Activated CD8-positive, alpha-beta memory T cell treated with anti-CD3 and anti-CD28 coated beads, Interleukin-2, amount 50 U/mL, for 4 hours (primary cell): Measurements from ENCODE around the gene GNE.
A peak's percentile ranks its signal among the peaks of the same experiment; 100 is the strongest.
"Not testable (repeated sequence)": the region's sequence is repeated elsewhere in the genome, so short reads cannot be mapped to it uniquely, and the experiment has no call there.

Experiments used
- DNase-seq: peaks from one replicate; pipeline ENCODE4 v3.0.0-alpha.2; 2020

GNE gene

GRCh38 chr9:36258208-36258995 is at the start of gene GNE:
GNE (minus strand) TSS chr9:36258448; CDS start chr9:36249355, 9,093 bp downstream.
- peak; percentile 99 for DNase-seq

- DNase-seq = no peak
Measured at GRCh38 chr9:36306471-36307306, 48.4 kb upstream of the GNE start.

GRCh38 chr9:36304366-36304765 is 46.1 kb upstream of the GNE start:
- not testable (repeated sequence) for DNase-seq

GRCh38 chr9:36301227-36301626 is 43.0 kb upstream of the GNE start:
- DNase-seq = no peak

GRCh38 chr9:36298566-36298965 is 40.3 kb upstream of the GNE start:
- no peak for DNase-seq

- DNase-seq = no peak
Measured at GRCh38 chr9:36297798-36298197, 39.5 kb upstream of the GNE start.

- not testable (repeated sequence) for DNase-seq
Measured at GRCh38 chr9:36294996-36295395, 36.7 kb upstream of the GNE start.

- no peak for DNase-seq
Measured at GRCh38 chr9:36293918-36294317, 35.7 kb upstream of the GNE start.

- no peak for DNase-seq
Measured at GRCh38 chr9:36293171-36293570, 34.9 kb upstream of the GNE start.

- no peak for DNase-seq
Measured at GRCh38 chr9:36292641-36293040, 34.4 kb upstream of the GNE start.

- no peak for DNase-seq
Measured at GRCh38 chr9:36290996-36291395, 32.7 kb upstream of the GNE start.

GRCh38 chr9:36289836-36290435 is 31.7 kb upstream of the GNE start:
- no peak for DNase-seq

- DNase-seq = no peak
Measured at GRCh38 chr9:36288070-36288469, 29.8 kb upstream of the GNE start.

GRCh38 chr9:36286388-36286787 is 28.1 kb upstream of the GNE start:
- no peak for DNase-seq

GRCh38 chr9:36284226-36284625 is 26.0 kb upstream of the GNE start:
- DNase-seq = no peak

GRCh38 chr9:36282275-36282674 is 24.0 kb upstream of the GNE start:
- DNase-seq = no peak

- no peak for DNase-seq
Measured at GRCh38 chr9:36280989-36281388, 22.7 kb upstream of the GNE start.

GRCh38 chr9:36278243-36278642 is 20.0 kb upstream of the GNE start:
- DNase-seq = no peak

GRCh38 chr9:36276781-36277181 is 18.5 kb upstream of the GNE start:
- no peak for DNase-seq

- DNase-seq = no peak
Measured at GRCh38 chr9:36276254-36276653, 18.0 kb upstream of the GNE start.

- no peak for DNase-seq
Measured at GRCh38 chr9:36275060-36275459, 16.8 kb upstream of the GNE start.

GRCh38 chr9:36273354-36273753 is 15.1 kb upstream of the GNE start:
- not testable (repeated sequence) for DNase-seq

GRCh38 chr9:36268007-36268427 is 9.8 kb upstream of the GNE start:
- DNase-seq = no peak

GRCh38 chr9:36264896-36265295 is 6.6 kb upstream of the GNE start:
- DNase-seq = no peak
